OCI-LY3 (cell line): Measurements from ENCODE around the gene CCDC86.

ENCODE experiments used
- CTCF ChIP-seq: fragments of 200-600, 300-600 bp; sonication (generic); IDR thresholded peaks from 2 replicates; pipeline ENCODE4 v1.5.1; 2014; ENCODE audit warnings: antibody characterized with exemption, low read length, low read depth
- EZH2phosphoT487 ChIP-seq: fragments of 200-600 bp; shearing (Covaris generic); IDR thresholded peaks from 2 replicates; pipeline ENCODE4 v1.6.1; 2018; ENCODE audit warnings: antibody characterized with exemption, mixed run types, low read depth

DNA sequence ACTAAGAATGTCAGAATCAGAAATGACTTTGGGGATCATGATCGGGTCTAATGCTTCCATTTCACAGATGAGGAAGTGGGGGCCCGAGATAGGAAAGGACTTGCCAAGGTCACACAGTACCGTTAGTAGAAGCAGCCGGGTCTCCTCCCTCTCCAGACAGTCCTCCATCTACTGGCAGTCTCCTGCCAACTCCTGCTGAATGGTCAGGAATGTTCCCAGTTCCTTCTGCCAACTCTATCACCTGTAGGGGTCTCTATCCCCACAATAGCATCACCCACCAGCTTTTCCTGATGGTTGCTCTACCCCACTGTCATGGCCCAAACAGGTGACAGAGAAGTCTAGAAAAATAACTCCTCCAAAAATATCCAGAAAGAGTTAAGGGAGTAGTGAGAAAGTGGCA lies 23.9 kb upstream of the CCDC86 start:
- TF ChIP-seq CTCF (no peak), EZH2phosphoT487 (no peak)
